Right lobe of liver (tissue), 6 donors: ENCODE data around the gene BCL7C. TPM values are rescaled to one million over a fixed set of nuclear protein-coding genes. Genes with fewer than 3 reads are reported as not detected.

ENCODE experiments used
- ATAC-seq, 4 donors: fragments of 200-7000 bp; cut with Tn5 transposase; one replicate each; pipeline ENCODE4 v1.9.1; 2020; ENCODE audit warnings: mild to moderate bottlenecking in 4 of 4, moderate library complexity in 4 of 4
- DNase-seq, 3 donors: peaks; one replicate each; pipeline ENCODE4 v3.0.0-alpha.2; 2020
- H3K27ac ChIP-seq, 3 donors: fragments of 200-600 bp; one replicate each; pipeline ENCODE4 v1.8.0; 2022
- H3K27me3 ChIP-seq, 2 donors: fragments of 200-600 bp; one replicate each; pipeline ENCODE4 v1.8.0; 2022
- H3K36me3 ChIP-seq, 4 donors: fragments of 200-600 bp; sonication (generic) in 1 of 4; one replicate each; pipeline versions ENCODE4 v1.5.1 to v1.8.0; 2017 to 2022; ENCODE audit warnings: control low read depth in 1 of 4
- H3K4me1 ChIP-seq, 4 donors: fragments of 200-600 bp; sonication (generic) in 1 of 4; one replicate each; pipeline versions ENCODE4 v1.5.1 to v1.8.0; 2017 to 2022; ENCODE audit warnings: control low read depth in 1 of 4
- H3K4me3 ChIP-seq, 3 donors: fragments of 200-600 bp; one replicate each; pipeline ENCODE4 v1.8.0; 2022
- H3K9me3 ChIP-seq, 4 donors: fragments of 200-600 bp; sonication (generic) in 1 of 4; one replicate each; pipeline versions ENCODE4 v1.5.1 to v1.8.0; 2017 to 2022; ENCODE audit warnings: control low read depth in 1 of 4
- POLR2A ChIP-seq: fragments of 450-650 bp; IDR thresholded peaks from one replicate; pipeline ENCODE4 v1.6.1; 2017; ENCODE audit warnings: antibody characterized with exemption, mild to moderate bottlenecking
- WGBS: methylation state at CpG from one replicate; pipeline ENCODE4 v1.1.6; 2018; ENCODE audit warnings: low coverage, low lambda C conversion rate; ENCODE audit not compliant: insufficient coverage; ENCODE audit errors: missing lambda C conversion rate; 5-methylcytosine and 5-hydroxymethylcytosine counted together
- intact Hi-C, 2 donors: fragments of 100-400 bp; cut with DNase I; formaldehyde crosslinking; loops; one replicate each; pipeline versions ENCODE4 v1.11.2 to v1.14.1; 2022
- total RNA-seq, 6 experiments: library from RNA; depleted of rRNA in 2 of 6; stranded (reverse); fragments of >200 nt in 2 of 6; fragmentation: NEBNext Ultra II Directional in 3 of 6; extraction: Animal tissue kit (Norgen Biotek cat#: 25700) in 3 of 6; gene quantifications; one replicate each; pipeline versions ENCODE4 v1.1.0 to v1.2.4, GENCODE V29; 2016 to 2023
- TF ChIP-seq, protein P1 (sequence below), 4 donors: fragments of 200-600 bp in 3 of 4; fragments of 450-650 bp in 1 of 4; IDR thresholded peaks; one replicate each; pipeline versions ENCODE4 v1.5.1 to v1.8.0; 2016 to 2022; ENCODE audit warnings: antibody characterized with exemption in 4 of 4, mild to moderate bottlenecking in 2 of 4
- donor health status: DM: no; HTN: yes; CAD: no.
- donor health status: DM: no; HTN: no; CAD: no.
- donor health status: DM: no; HTN: no; CAD: no.
- donor health status: DM: no; HTN: yes; CAD: no.
- donor health status: DM: no; HTN: yes; CAD: no.

BCL7C gene
- total RNA-seq, 6 experiments from 2014 or later, result 5.9 to 14.3 (median 7.9) TPM

GRCh38 chr16:30910427-30911029, 16.7 kb upstream of the BCL7C start:
- Histone ChIP-seq H3K4me1 (no peaks in the 10 kb centered on the region), H3K27me3 (no peaks in the 10 kb centered on the region), H3K27ac (no peak overlapping the region), H3K9me3 (no peaks in the 10 kb centered on the region), H3K4me3 (no peak overlapping the region), H3K36me3 (no peaks in the 10 kb centered on the region)
- TF ChIP-seq POLR2A, result no peak
- TF ChIP-seq, protein P1, sequence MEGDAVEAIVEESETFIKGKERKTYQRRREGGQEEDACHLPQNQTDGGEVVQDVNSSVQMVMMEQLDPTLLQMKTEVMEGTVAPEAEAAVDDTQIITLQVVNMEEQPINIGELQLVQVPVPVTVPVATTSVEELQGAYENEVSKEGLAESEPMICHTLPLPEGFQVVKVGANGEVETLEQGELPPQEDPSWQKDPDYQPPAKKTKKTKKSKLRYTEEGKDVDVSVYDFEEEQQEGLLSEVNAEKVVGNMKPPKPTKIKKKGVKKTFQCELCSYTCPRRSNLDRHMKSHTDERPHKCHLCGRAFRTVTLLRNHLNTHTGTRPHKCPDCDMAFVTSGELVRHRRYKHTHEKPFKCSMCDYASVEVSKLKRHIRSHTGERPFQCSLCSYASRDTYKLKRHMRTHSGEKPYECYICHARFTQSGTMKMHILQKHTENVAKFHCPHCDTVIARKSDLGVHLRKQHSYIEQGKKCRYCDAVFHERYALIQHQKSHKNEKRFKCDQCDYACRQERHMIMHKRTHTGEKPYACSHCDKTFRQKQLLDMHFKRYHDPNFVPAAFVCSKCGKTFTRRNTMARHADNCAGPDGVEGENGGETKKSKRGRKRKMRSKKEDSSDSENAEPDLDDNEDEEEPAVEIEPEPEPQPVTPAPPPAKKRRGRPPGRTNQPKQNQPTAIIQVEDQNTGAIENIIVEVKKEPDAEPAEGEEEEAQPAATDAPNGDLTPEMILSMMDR (IDR thresholded peaks at IDR 0.05), result no peak
- WGBS, result 42% methylated on average over 2 of the region's 18 CpGs
- ATAC-seq (peak in 1 of 4 donors; percentile 14), DNase-seq (no peak)
- intact Hi-C loops, result loop anchor here in 1 of 2 donors (5.0 kb wide), 1 partner anchor 63 kb away; no protein-coding TSS in a partner anchor

DNA sequence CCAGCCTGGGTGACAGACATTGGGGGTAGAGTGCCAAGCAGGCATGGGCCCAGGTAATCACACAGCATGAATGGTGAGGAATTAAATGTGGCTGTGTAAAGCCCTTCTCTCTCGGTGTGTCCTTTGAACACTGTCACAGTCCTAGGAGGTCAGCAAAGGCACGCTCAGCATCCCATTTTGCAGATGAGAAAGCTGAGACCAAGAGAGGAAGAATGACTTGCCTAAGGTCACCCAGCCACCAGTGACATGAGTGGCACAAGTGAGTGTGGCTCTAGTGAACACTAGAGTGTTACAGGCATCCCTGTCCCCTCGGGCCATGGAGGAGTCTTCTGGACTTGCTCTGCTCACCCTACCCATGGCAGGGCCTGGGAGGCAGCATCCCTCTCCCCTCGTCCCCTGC, 13.2 kb upstream of the BCL7C start:
- DNase-seq (no peak), ATAC-seq (no peak)
- no peak overlapping the region for H3K27ac ChIP-seq
- H3K36me3 ChIP-seq, result no peaks in the 10 kb centered on the region
- no peaks in the 10 kb centered on the region for H3K4me1 ChIP-seq
- 100% methylated on average over 2 of the region's 4 CpGs for WGBS
- no peak overlapping the region for H3K4me3 ChIP-seq
- intact Hi-C loops, result no loop called here
- no peaks in the 10 kb centered on the region for H3K9me3 ChIP-seq
- no peaks in the 10 kb centered on the region for H3K27me3 ChIP-seq
- TF ChIP-seq, protein P1 (IDR thresholded peaks at IDR 0.05), result no peak
- no peak for TF ChIP-seq POLR2A

DNA sequence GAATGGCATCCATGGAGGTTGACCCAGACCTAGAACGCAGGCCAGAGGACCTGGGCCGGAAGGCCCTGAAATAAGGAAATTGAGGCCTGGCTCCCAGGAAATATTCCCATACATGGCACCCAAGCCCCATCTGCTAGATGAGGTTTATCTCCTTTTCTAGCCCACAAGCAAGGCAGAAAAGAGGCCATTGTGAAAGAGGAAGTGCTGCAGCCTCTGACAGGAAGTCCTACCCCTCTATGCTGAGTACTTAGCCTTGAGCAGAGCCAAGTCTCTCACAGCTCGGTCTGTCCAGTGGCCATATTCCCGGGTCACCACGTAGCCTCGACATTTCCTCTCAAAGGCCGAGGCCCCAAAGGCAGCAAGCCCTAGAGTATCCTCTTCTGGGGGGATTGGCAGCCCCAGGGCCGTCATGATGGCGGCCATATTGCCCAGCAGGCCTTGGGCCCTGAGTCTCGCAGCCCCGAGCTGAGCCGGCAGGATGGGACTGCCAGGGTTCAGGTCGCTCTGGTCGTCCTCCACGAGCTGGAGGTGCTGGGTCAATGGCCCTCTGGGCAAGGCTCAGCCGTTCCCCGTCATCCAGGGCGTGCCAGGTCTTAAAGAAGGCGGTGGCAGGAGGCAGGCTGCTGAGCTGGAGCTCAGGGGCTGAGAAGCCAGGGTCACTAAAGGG, 10.4 kb upstream of the BCL7C start:
- DNase-seq, result no peak
- intact Hi-C loops, result no loop called here
- TF ChIP-seq, protein P1 (IDR thresholded peaks at IDR 0.05), result no peak
- no peak for TF ChIP-seq POLR2A
- Histone ChIP-seq H3K27ac (peak overlapping the region in 2 of 3 donors; percentile 57 to 86), H3K9me3 (no peaks in the 10 kb centered on the region), H3K36me3 (no peaks in the 10 kb centered on the region), H3K27me3 (no peaks in the 10 kb centered on the region), H3K4me1 (no peaks in the 10 kb centered on the region), H3K4me3 (no peak overlapping the region)
- no peak for ATAC-seq
- 40% methylated on average over 1 of the region's 19 CpGs for WGBS

GRCh38 chr16:30903596-30903995, 9.7 kb upstream of the BCL7C start:
- TF ChIP-seq POLR2A, result no peak
- TF ChIP-seq, protein P1 (IDR thresholded peaks at IDR 0.05), result no peak
- 40% methylated on average over 1 of the region's 4 CpGs for WGBS
- Histone ChIP-seq H3K4me1 (no peaks in the 10 kb centered on the region), H3K36me3 (no peaks in the 10 kb centered on the region), H3K27me3 (no peaks in the 10 kb centered on the region), H3K27ac (peak overlapping the region in 2 of 3 donors; percentile 57 to 86), H3K9me3 (no peaks in the 10 kb centered on the region), H3K4me3 (no peak overlapping the region)
- DNase-seq (no peak), ATAC-seq (peak; percentile 38 to 47 (median 42))
- intact Hi-C loops, result no loop called here
